Heart left ventricle (tissue), 16 donors: Measurements from ENCODE around the gene DDX39B. TPM values are rescaled to one million over a fixed set of nuclear protein-coding genes. Genes with fewer than 3 reads are reported as not detected.
"Not testable (repeated sequence)": the region's sequence is repeated elsewhere in the genome, so short reads cannot be mapped to it uniquely, and the experiment has no call there.

Experiments used
- ATAC-seq, 4 donors: fragments of 200-7000 bp; cut with Tn5 transposase; one replicate each; pipeline ENCODE4 v1.9.1; 2020 to 2022; ENCODE audit warnings: moderate library complexity in 4 of 4, mild to moderate bottlenecking in 3 of 4, moderate number of reproducible peaks in 1 of 4
- DNase-seq, 5 donors: peaks; one replicate each; pipeline ENCODE4 v3.0.0-alpha.2; 2020
- H3K27ac ChIP-seq, 12 donors: fragments of 200-600 bp; sonication (generic) in 4 of 12; one replicate each; pipeline versions ENCODE4 v1.5.0 to v1.8.0; 2016 to 2022; ENCODE audit warnings: mild to moderate bottlenecking in 2 of 12
- H3K27me3 ChIP-seq, 9 donors: fragments of 200-600 bp; sonication (generic) in 2 of 9; one replicate each; pipeline versions ENCODE4 v1.5.1 to v1.8.0; 2016 to 2022; ENCODE audit warnings: mild to moderate bottlenecking in 3 of 9
- H3K36me3 ChIP-seq, 9 donors: fragments of 200-600 bp; sonication (generic) in 2 of 9; one replicate each; pipeline versions ENCODE4 v1.5.0 to v1.8.0; 2018 to 2022; ENCODE audit warnings: mild to moderate bottlenecking in 2 of 9
- H3K4me1 ChIP-seq, 12 donors: fragments of 200-600 bp; sonication (generic) in 4 of 12; one replicate each; pipeline versions ENCODE4 v1.5.0 to v1.8.0; 2016 to 2022; ENCODE audit warnings: mild to moderate bottlenecking in 3 of 12
- H3K4me3 ChIP-seq, 12 donors: fragments of 200-600 bp; sonication (generic) in 4 of 12; one replicate each; pipeline versions ENCODE4 v1.5.0 to v1.8.0; 2017 to 2022; ENCODE audit warnings: mild to moderate bottlenecking in 9 of 12, moderate library complexity in 4 of 12
- H3K9me3 ChIP-seq, 12 donors: fragments of 200-600 bp; sonication (generic) in 4 of 12; one replicate each; pipeline versions ENCODE4 v1.5.0 to v1.8.0; 2016 to 2022; ENCODE audit warnings: mild to moderate bottlenecking in 1 of 12
- CTCF ChIP-seq, 12 donors: fragments of 200-600 bp; sonication (generic) in 4 of 12; IDR thresholded peaks; one replicate each; pipeline versions ENCODE4 v1.5.0 to v1.8.0; 2018 to 2022; ENCODE audit warnings: antibody characterized with exemption in 12 of 12, mild to moderate bottlenecking in 5 of 12
- POLR2A ChIP-seq, 2 donors: fragments of 450-650 bp; IDR thresholded peaks; one replicate each; pipeline ENCODE4 v1.6.1; 2017; ENCODE audit warnings: antibody characterized with exemption in 2 of 2, mild to moderate bottlenecking in 2 of 2, moderate library complexity in 2 of 2
- WGBS, 4 donors: extraction: QIAGEN DNeasy Blood & Tissue Kit in 2 of 4; methylation state at CpG; one replicate each; pipeline versions ENCODE4 v1.1.5 to v1.1.7; 2013 to 2018; 5-methylcytosine and 5-hydroxymethylcytosine counted together
- intact Hi-C, 10 donors: fragments of 100-400 bp; cut with DNase I; formaldehyde crosslinking; loops; one replicate each; pipeline versions ENCODE4 v1.11.1 to v1.14.2; 2022
- long read RNA-seq, 3 donors: library from polyadenylated mRNA; unstranded; transcript quantifications; one replicate each; pipeline ENCODE4 v2.0.0, GENCODE V29; 2020 to 2021
- polyA plus RNA-seq, 2 donors: library from polyadenylated mRNA; stranded (reverse); fragments of 200-250 nt; gene quantifications; one replicate each; pipeline ENCODE4 v1.2.3, GENCODE V29; 2013
- total RNA-seq, 9 donors: library from RNA; depleted of rRNA in 2 of 9; stranded (reverse); fragments of >200 nt in 2 of 9; fragmentation: NEBNext Ultra II Directional in 3 of 9; extraction: Animal tissue kit (Norgen Biotek cat#: 25700) in 3 of 9; gene quantifications; one replicate each; pipeline versions ENCODE4 v1.1.0 to v1.2.4, GENCODE V29; 2016 to 2023
- donor health status: ischemic (EF 13 %, LVEDD 7.1; RV severe dilation, severe dysfunction).
- donor health status: healthy with polysubstance abuse.
- donor health status: DM: no; HTN: yes; CAD: no.
- donor health status: DM: no; HTN: no; CAD: no.
- donor health status: ischemic (EF 25% LVEDD 6.9; RV normal size, moderate dysfunction).
- donor health status: ischemic (EF 25% LVEDD 5.7; RV mildly dilated, moderate dysfunction).
- donor health status: healthy.
- donor health status: DM: yes; HTN: yes; CAD: no.
- donor health status: ischemic (EF 35%, LVEDD 5.7; RV mildly dilated, moderate dysfunction).
- donor health status: nonischemic (EF 11% LVEDD 7.7; RV severe dilation, severe dysfunction).
- donor health status: DM: yes; HTN: yes; CAD: no.
- donor health status: PGD.
- donor health status: ischemic (EF 29% LVEDD 5.4; RV normal size, mild dysfunction).
- donor health status: nonischemic (EF 23%, LVEDD 6.1; RV moderate dilation, normal function).

The DDX39B gene
- total RNA-seq, result 100 to 1,000 TPM; 122 to 209 (median 164) TPM
- polyA plus RNA-seq, result 100 to 1,000 TPM; 162 to 193 TPM
- long read RNA-seq, donor 1, transcript DDX39B-202 (11 exons, 2,133 nt), result minor isoform, 9 of 60 reads
- long read RNA-seq, donor 1, transcript DDX39B-214 (11 exons, 2,003 nt), result major isoform, 39 of 60 reads
- long read RNA-seq, donor 1, partial matches to known transcripts, result 4 of 60 reads
- long read RNA-seq, donor 1, other reads (novel, unspliced or antisense), result 8 of 60 reads
- long read RNA-seq, donor 2, transcript DDX39B-202 (11 exons, 2,133 nt), result minor isoform, 53 of 316 reads
- long read RNA-seq, donor 2, transcript DDX39B-214 (11 exons, 2,003 nt), result major isoform, 219 of 316 reads
- long read RNA-seq, donor 2, partial matches to known transcripts, result 13 of 316 reads
- long read RNA-seq, donor 2, other reads (novel, unspliced or antisense), result 29 of 316 reads
- long read RNA-seq, donor 3, transcript DDX39B-214 (11 exons, 2,003 nt), result major isoform, 27 of 43 reads
- long read RNA-seq, donor 3, transcript DDX39B-202 (11 exons, 2,133 nt), result minor isoform, 8 of 43 reads
- long read RNA-seq, donor 3, partial matches to known transcripts, result 0 of 43 reads
- long read RNA-seq, donor 3, other reads (novel, unspliced or antisense), result 7 of 43 reads

GRCh38 chr6:31541658-31542521 is at the start of gene DDX39B:
Gene DDX39B (minus strand): TSS chr6:31542003. CDS start chr6:31540532, 1,471 bp downstream.
- TF ChIP-seq CTCF (IDR thresholded peaks at IDR 0.05) (no peak), POLR2A (IDR thresholded peaks at IDR 0.05) (peak in 1 of 2 donors; percentile 63)
- peak; percentile 92 to 95 (median 94) for ATAC-seq
- intact Hi-C loops, result loop anchor here in 9 of 10 donors (2.0 to 10.0 kb wide), 5 partner anchors 47 to 413 kb away; partner anchors contain the start of genes NELFE (in 3 of the 9), SKIC2 (in 3 of the 9) and MICA (in 1 of the 9)
- 0% methylated on average over 43 of the region's 43 CpGs for WGBS, 4 donors
- DNase-seq, result peak; percentile 96 to 97 (median 97)
- Histone ChIP-seq H3K9me3 (no peaks in the 10 kb centered on the region), H3K4me1 (peaks cover 3 to 52% (median 35%) of the 10 kb centered on the region in 12 donors), H3K36me3 (peaks cover 0 to 37% (median 35%) of the 10 kb centered on the region in 9 donors), H3K4me3 (peak within 1 kb of the TSS; percentile 48 to 95 (median 79)), H3K27ac (peak within 1 kb of the TSS; percentile 90 to 99 (median 95)), H3K27me3 (no peaks in the 10 kb centered on the region)

- not testable (repeated sequence) for H3K9me3 ChIP-seq, DNase-seq, H3K27ac ChIP-seq, H3K27me3 ChIP-seq, H3K4me3 ChIP-seq, ATAC-seq, H3K36me3 ChIP-seq
- peaks cover 0 to 40% (median 0%) of the 10 kb centered on the region in 12 donors for H3K4me1 ChIP-seq
- intact Hi-C loops, result loop anchor here in 1 of 10 donors (10.0 kb wide), 1 partner anchor 96 kb away; the partner anchor contains the start of gene MICB
- 80 to 93% (median 90%) methylated on average over 5 of the region's 5 CpGs for WGBS, 4 donors
These were observed 48.9 kb upstream of the DDX39B start for GRCh38 chr6:31590691-31591090.

- intact Hi-C loops, result no loop called here
- DNase-seq (no peak), ATAC-seq (peak in 1 of 4 donors; percentile 25)
- Histone ChIP-seq H3K27ac (peak overlapping the region in 1 of 12 donors; percentile 86), H3K9me3 (no peaks in the 10 kb centered on the region), H3K4me3 (peak overlapping the region in 1 of 12 donors; percentile 58), H3K36me3 (no peaks in the 10 kb centered on the region), H3K4me1 (peaks cover 0 to 57% (median 0%) of the 10 kb centered on the region in 12 donors), H3K27me3 (no peaks in the 10 kb centered on the region)
- TF ChIP-seq CTCF (IDR thresholded peaks at IDR 0.05) (no peak), POLR2A (IDR thresholded peaks at IDR 0.05) (no peak)
- 41 to 53% (median 49%) methylated on average over 9 of the region's 9 CpGs for WGBS, 4 donors
These were observed 47.3 kb upstream of the DDX39B start for GRCh38 chr6:31588871-31589650.
